GM18873 (cell line): ENCODE measurements around the gene SLC38A8.

ENCODE experiments used
- ATAC-seq: cut with Tn5 transposase; IDR thresholded peaks from one replicate; pipeline ENCODE4 v1.9.1; 2021; ENCODE audit warnings: mild to moderate bottlenecking, moderate library complexity, moderate number of reproducible peaks; ENCODE audit not compliant: unreplicated experiment, low FRiP score

SLC38A8 gene

DNA sequence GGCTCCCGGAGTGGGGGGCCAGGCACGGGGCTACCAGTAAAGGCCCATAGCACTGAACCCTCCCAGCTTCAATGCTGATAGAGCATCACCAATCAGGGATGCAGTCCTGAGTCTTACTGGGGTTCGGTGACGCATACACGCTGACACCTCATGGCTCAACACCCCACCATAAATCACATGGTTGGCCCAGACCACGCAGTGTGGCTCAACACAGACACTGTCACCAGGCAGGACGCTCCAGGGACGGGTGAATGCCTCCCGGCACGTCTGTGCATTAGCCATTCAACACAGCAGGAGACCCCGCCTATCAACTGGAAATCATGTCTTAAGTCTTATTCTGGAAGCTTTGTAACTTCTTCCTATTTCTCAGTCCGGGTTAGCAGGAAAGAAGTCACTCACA is 39.6 kb downstream of the SLC38A8 start:
- no peak for ATAC-seq

GRCh38 chr16:84001726-84002125 is 40.9 kb downstream of the SLC38A8 start:
- no peak for ATAC-seq

- no peak for ATAC-seq
Observed at GRCh38 chr16:84000989-84001642, 41.5 kb downstream of the SLC38A8 start.

DNA sequence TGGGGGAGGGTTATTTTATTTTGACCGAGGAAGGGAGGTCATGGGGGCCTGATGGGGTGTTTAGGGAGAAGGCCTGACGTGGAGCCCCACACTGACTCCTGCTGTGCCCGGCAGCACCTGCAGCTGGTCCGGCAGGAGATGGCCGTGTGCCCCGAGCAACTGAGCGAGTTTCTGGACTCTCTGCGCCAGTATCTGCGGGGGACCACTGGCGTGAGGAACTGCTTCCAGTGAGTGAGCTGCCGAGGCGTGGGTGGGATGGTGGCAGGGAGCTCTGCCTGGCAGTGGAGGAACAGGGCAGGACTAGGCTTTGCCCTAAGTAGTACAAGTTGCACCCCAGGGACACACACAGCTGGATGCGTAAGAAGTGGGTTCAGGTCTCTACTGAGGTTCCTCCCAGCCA is 44.5 kb downstream of the SLC38A8 start:
- ATAC-seq: no peak

- ATAC-seq: no peak
Observed at GRCh38 chr16:83996481-83997252, 45.9 kb downstream of the SLC38A8 start.

DNA sequence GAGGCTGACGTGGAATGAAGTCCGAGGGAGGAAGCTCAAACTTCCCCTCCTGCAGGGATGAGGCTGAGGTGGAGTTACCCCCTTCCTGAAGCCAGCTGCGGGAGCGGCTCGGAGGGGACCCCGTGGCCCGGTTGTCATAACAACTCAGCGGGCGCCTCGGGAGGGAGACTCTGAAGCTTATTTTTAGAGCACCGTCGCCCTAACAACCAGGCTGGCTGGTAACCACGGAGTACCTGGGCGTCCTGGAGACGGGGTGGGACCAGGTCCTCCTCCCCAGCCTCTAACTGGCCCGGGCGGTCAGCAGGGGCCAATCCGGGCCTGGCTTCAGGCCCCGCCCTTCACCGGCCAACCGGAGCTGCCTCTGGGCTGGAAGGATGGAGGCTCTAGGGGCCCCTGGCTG is 46.8 kb downstream of the SLC38A8 start:
- ATAC-seq: no peak

GRCh38 chr16:83994703-83995102 is 47.9 kb downstream of the SLC38A8 start:
- ATAC-seq: no peak

DNA sequence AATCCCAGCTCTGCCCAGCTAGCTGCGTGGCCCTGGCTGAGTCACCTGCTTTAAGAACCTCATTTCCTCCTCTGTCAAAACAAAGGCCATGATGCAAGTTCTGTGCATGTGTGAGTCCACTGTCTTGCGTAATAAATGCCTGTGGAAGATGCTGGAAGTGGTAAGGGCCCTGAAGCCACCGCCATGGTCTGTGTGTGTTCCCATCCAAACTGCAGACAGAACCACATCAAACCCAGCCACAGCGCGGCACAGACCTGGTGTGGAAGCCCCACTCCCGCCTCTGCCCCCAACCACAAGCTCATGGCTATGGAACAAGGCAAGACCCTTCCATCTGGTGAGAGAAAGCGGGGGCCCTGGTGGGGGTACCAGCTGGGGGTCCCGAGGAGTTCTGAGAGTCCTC is 48.5 kb downstream of the SLC38A8 start:
- ATAC-seq: no peak

GRCh38 chr16:83992624-83993023 is 50.0 kb downstream of the SLC38A8 start:
- ATAC-seq: no peak

- no peak for ATAC-seq
Observed at GRCh38 chr16:83990492-83990891, 52.1 kb downstream of the SLC38A8 start.

DNA sequence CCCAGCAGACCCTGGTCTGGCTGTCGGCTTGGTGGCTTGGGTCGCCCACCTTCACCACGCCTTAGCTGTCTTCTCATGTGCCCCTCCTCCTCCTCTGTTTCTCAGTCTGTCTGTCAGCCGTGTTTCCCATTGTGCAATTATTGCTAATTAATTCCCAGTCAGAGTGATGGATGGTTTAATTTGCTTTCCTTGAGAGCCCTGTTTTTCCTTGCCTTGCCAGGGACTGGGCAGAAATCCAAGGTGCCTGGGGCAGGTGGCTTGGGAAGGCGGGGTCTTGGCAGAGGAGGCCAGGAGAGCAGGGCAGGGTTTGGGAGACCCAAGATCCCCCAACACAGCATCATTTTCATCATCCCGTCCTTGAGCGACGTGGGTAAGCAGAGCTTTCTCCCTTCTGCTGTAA is 53.3 kb downstream of the SLC38A8 start:
- ATAC-seq: no peak

GRCh38 chr16:83983491-83983890 is 59.1 kb downstream of the SLC38A8 start:
- ATAC-seq: no peak

DNA sequence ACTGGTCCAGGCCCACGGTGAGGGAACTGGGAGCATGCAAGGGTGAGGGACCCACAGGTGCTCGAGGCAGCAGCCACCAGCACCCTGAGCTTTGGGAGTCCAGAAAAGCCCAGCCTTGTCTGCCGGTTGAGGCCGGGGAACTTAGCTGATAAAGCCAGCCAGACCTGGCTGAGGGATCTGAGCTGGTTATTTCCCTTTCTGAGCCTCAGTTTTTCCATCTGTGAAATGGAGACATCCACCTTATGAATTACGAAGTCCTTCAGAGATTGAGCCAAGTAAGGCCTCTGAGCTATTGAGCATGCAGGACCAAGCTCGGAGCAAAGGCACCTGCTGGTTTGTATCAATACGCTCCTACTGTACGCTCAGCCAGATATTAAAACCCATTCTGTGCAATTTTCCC is 60.8 kb downstream of the SLC38A8 start:
- ATAC-seq: no peak

GRCh38 chr16:83980794-83981193 is 61.8 kb downstream of the SLC38A8 start:
- no peak for ATAC-seq

DNA sequence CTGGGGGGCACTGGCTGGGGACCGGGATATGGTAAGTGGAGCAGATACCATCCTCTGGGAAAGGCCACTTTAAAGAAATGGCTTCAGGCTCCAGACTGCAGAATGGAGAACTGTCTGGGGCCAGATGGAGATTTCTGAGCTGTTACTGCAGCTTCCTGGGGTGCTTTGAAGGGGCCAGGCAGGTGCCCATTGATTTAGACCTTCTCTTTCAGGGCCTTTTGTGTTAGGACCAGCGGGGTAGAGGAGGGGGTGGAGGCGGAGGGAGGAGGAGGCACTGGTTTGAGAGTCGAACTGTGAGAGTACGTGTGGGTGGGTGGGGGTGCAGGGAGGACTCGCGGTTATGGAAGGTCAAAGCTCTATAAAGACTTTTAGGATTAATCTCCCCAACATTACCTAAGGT is 63.2 kb downstream of the SLC38A8 start:
- no peak for ATAC-seq

DNA sequence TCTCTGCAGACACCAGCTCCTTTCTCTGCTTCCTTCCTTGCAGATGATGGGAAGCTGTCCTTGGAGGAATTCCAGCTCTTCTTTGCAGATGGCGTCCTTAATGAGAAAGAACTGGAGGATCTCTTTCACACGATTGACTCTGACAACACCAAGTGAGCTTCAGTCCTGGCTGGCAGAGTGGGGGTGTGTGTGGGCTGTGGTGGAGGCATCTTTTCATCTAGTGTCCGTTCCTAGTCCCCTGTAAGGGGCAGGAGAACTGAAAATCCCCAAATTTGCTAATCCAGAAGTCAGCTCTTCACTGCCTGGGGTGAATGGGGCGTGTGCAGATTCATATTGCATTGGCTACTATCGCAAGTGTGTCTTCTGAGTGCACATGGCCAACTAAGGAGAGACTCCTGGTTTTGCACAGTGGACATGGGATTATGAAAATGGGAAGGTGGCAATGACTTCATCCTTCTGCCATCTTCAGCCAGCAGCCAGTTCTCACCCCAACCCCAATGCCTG is 64.1 kb downstream of the SLC38A8 start:
- ATAC-seq: no peak

GRCh38 chr16:83977056-83977815 is 65.4 kb downstream of the SLC38A8 start:
- no peak for ATAC-seq

- no peak for ATAC-seq
Observed at GRCh38 chr16:83975590-83976260, 66.9 kb downstream of the SLC38A8 start.

DNA sequence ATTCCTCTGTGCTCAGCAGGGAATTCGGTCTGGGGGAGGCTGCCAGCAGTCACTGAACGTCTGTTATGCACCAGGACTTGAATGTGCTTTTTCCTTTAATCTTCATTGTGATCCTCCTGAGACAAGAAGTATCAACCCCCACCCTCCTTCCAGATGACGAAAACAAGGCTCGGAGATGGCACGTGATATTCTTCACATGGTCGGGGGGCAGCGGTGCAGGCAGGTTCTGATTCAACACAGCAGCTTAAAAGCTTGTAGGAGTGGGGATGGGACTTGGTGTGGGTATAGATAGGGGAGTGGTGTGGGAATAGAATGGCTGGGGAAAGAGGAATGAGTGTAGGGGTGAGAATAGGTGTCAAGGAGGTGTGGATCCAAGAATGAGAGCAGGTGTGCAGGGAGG is 68.1 kb downstream of the SLC38A8 start:
- no peak for ATAC-seq

DNA sequence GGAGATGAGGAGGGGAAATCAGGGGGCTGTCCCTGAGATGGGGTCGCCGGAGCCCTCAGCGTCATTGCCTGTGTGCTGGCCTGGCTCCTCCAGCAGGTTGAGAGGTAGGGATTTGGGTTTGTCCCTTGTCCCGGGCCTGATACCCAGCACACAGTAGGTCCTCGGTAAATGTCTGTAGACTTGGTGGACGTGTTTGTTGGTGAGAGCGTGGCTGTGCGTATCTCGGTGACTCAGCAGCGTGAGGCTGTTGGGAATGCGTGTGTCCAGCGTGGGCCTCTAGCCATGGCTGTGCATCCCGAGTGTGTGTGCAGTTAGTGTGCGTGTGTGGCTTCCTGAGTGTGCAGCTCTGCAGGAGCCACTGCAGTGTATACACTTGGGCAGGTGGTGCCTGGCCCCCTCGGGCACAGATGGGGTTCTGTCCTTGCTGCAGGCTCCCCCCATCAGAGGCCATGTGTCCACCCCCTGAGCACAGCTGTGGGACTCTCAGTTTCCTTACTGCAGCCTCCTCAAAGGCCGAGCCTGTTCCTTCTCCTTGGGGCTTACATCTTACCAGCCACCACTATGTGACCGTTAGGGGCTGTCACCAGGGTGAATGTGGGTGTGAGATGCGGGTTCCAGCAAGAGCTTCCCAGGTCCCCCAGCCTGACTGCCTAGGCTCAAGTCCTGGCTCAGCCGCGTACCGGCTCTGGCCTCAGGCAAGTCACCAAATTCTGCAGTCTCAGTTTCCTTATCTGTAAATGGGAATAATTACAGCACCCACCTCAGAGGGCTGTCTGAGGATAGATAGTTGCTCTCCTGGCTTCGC is 68.8 kb downstream of the SLC38A8 start:
- no peak for ATAC-seq
